Measurements from ENCODE around the gene NGRN. TPM values are rescaled to one million over a fixed set of nuclear protein-coding genes. Genes with fewer than 3 reads are reported as not detected.

Gene NGRN
- total RNA-seq, 4 donors from 2014 or later, result 49.8 to 66.8 (median 58.4) TPM

DNA sequence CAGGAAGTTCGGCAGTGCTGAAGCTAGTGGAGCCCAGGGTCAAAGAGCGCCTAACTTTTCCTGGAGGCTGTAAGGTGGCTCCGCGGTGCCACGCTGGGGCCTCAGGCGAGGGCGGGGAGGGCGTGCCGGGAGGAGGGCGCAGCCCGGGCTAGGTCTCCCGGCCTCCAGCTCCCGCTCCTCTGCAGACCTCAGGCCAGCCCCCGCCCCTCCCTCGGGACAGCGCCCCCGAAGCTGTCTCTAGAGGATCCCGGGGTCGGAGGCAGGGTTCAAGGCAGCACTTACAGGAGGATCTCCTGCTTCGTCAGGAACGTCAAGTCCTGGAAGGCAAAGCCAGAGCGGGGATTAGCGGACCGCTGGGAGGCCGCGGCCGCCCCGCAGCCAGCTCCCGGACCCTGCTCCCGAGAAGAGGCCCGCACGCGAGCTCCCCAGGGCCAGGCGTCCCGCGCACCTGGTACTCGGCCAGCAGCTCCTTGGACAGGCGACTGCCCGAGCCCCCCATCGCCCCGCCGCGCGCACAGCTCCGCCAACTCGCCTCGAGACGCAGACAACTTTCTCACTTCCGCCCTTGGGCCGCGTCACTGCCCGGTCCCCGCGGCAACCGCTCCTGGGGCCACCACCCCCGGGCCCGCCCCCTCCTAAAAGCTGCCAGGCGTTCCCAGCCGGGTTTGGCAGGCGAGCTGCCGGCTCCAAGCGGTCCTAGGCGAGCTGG, 31.9 kb upstream of the NGRN start, which contains the start of gene CIB1:
CIB1 (minus strand) TSS at position 555 of the 709 bp plus-strand sequence; CDS start at position 499, 56 bp downstream.
- DNase-seq (ENCODE audit: low spot score in 2 of 2), result peak; percentile 94 to 99
- TF ChIP-seq POLR2A (IDR thresholded peaks at IDR 0.05) (no peak), CTCF (IDR thresholded peaks at IDR 0.05) (no peak)
- WGBS, 2 donors, result 0 to 1% methylated on average over 34 to 45 of the region's 63 CpGs
- intact Hi-C loops (cut with DNase I; ENCODE audit: low total_unique reads), result loop anchor here (2.0 kb wide), 1 partner anchor 15 kb away; the partner anchor contains the start of gene TTLL13
- H3K4me3 ChIP-seq (ENCODE audit: low read depth, poor library complexity, severe bottlenecking), result peak within 1 kb of the TSS; percentile 68

GRCh38 chr15:90234096-90234988, 31.1 kb upstream of the NGRN start, which contains the start of gene GDPGP1:
Gene GDPGP1, plus strand, starts transcription at chr15:90234209. Its CDS starts 6,700 bp downstream, at chr15:90240909.
- intact Hi-C loops (cut with DNase I; ENCODE audit: low total_unique reads), result no loop called here
- TF ChIP-seq CTCF (IDR thresholded peaks at IDR 0.05) (no peak), POLR2A (IDR thresholded peaks at IDR 0.05) (no peak)
- no peak for DNase-seq (ENCODE audit: low spot score in 2 of 2)
- peak within 1 kb of the TSS; percentile 68 for H3K4me3 ChIP-seq (ENCODE audit: low read depth, poor library complexity, severe bottlenecking)
- WGBS, 2 donors, result 17% methylated on average over 17 to 20 of the region's 49 CpGs

DNA sequence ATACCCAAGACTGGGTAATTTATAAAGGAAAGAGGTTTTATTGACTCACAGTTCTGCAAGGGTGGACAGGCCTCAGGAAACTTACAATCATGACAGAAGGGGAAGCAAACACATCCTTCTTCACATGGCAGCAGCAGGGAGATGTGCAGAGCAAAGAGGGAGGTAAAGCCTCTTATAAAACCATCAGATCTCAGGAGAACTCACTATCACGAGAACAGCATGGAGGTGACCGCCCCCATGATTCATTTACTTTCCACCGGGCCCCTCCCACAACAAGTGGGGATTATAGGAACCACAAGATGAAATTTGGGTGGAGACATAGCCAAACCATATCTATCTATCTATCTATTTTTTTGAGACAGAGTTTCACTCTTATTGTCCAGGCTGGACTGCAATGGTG, 26.1 kb upstream of the NGRN start:
- TF ChIP-seq CTCF (IDR thresholded peaks at IDR 0.05), result no peak
- no peak for TF ChIP-seq POLR2A (IDR thresholded peaks at IDR 0.05)
- DNase-seq (ENCODE audit: low spot score in 2 of 2), result no peak
- WGBS, 2 donors, result 76 to 86% methylated on average over 3 of the region's 3 CpGs
- intact Hi-C loops (cut with DNase I; ENCODE audit: low total_unique reads), result no loop called here
- no peak overlapping the region for H3K4me3 ChIP-seq (ENCODE audit: low read depth, poor library complexity, severe bottlenecking)

- WGBS, 2 donors, result 89 to 90% methylated on average over 8 of the region's 8 CpGs
- no peak for DNase-seq (ENCODE audit: low spot score in 2 of 2)
- intact Hi-C loops (cut with DNase I; ENCODE audit: low total_unique reads), result no loop called here
- no peak overlapping the region for H3K4me3 ChIP-seq (ENCODE audit: low read depth, poor library complexity, severe bottlenecking)
- TF ChIP-seq POLR2A (IDR thresholded peaks at IDR 0.05) (no peak), CTCF (IDR thresholded peaks at IDR 0.05) (no peak)
Measured at GRCh38 chr15:90240856-90241255, 24.6 kb upstream of the NGRN start.

GRCh38 chr15:90241343-90242192, 23.9 kb upstream of the NGRN start:
- TF ChIP-seq CTCF (IDR thresholded peaks at IDR 0.05) (no peak), POLR2A (IDR thresholded peaks at IDR 0.05) (no peak)
- intact Hi-C loops (cut with DNase I; ENCODE audit: low total_unique reads), result no loop called here
- 84 to 87% methylated on average over 13 to 21 of the region's 22 CpGs for WGBS, 2 donors
- no peak overlapping the region for H3K4me3 ChIP-seq (ENCODE audit: low read depth, poor library complexity, severe bottlenecking)
- DNase-seq (ENCODE audit: low spot score in 2 of 2), result no peak
